ENCODE data around the gene PRKCA. TPM values are rescaled to one million over a fixed set of nuclear protein-coding genes. Genes with fewer than 3 reads are reported as not detected.

Gene PRKCA
- total and polyA plus RNA-seq, 4 donors = 3.0 to 14.1 (median 5.4) TPM

- no peaks in the 10 kb centered on the region for H3K36me3 ChIP-seq (ENCODE audit: control insufficient read depth in 4 of 4, insufficient read depth in 3 of 4, low read depth in 1 of 4, low read length in 3 of 4)
- 87% methylated on average over 6 of the region's 6 CpGs for WGBS
- no peak overlapping the region for H3K27ac ChIP-seq (ENCODE audit: low read depth in 1 of 2, low read length in 2 of 2)
- H3K4me1 ChIP-seq (ENCODE audit: control insufficient read depth in 4 of 4, insufficient read depth in 4 of 4, low read length in 3 of 4) = peaks cover 12 to 36% (median 27%) of the 10 kb centered on the region in 4 donors
- no peaks in the 10 kb centered on the region for H3K9me3 ChIP-seq (ENCODE audit: control insufficient read depth in 4 of 4, low read length in 3 of 4)
- no peak overlapping the region for H3K4me3 ChIP-seq (ENCODE audit: low read depth in 1 of 3, low read length in 3 of 3)
- no peak for DNase-seq (ENCODE audit: low spot score)
- no peaks in the 10 kb centered on the region for H3K27me3 ChIP-seq (ENCODE audit: control insufficient read depth in 4 of 4, insufficient read depth in 4 of 4, low read length in 3 of 4)
- H3K9ac ChIP-seq (ENCODE audit: low read depth in 1 of 2, low read length in 2 of 2) = no peak overlapping the region
- TF ChIP-seq SP1 (IDR thresholded peaks at IDR 0.05) (no peak), EGR1 (IDR thresholded peaks at IDR 0.05; ENCODE audit: low read depth in 2 of 2) (no peak)
Observed at GRCh38 chr17:66411520-66411919, 109.1 kb downstream of the PRKCA start.

- Histone ChIP-seq H3K27me3 (ENCODE audit: control insufficient read depth in 4 of 4, insufficient read depth in 4 of 4, low read length in 3 of 4) (no peaks in the 10 kb centered on the region), H3K4me1 (ENCODE audit: control insufficient read depth in 4 of 4, insufficient read depth in 4 of 4, low read length in 3 of 4) (peaks cover 15 to 49% (median 41%) of the 10 kb centered on the region in 4 donors), H3K36me3 (ENCODE audit: control insufficient read depth in 4 of 4, insufficient read depth in 3 of 4, low read depth in 1 of 4, low read length in 3 of 4) (no peaks in the 10 kb centered on the region), H3K9ac (ENCODE audit: low read depth in 1 of 2, low read length in 2 of 2) (no peak overlapping the region), H3K27ac (ENCODE audit: low read depth in 1 of 2, low read length in 2 of 2) (no peak overlapping the region), H3K9me3 (ENCODE audit: control insufficient read depth in 4 of 4, low read length in 3 of 4) (no peaks in the 10 kb centered on the region), H3K4me3 (ENCODE audit: low read depth in 1 of 3, low read length in 3 of 3) (no peak overlapping the region)
- DNase-seq (ENCODE audit: low spot score) = no peak
- TF ChIP-seq, protein P1, sequence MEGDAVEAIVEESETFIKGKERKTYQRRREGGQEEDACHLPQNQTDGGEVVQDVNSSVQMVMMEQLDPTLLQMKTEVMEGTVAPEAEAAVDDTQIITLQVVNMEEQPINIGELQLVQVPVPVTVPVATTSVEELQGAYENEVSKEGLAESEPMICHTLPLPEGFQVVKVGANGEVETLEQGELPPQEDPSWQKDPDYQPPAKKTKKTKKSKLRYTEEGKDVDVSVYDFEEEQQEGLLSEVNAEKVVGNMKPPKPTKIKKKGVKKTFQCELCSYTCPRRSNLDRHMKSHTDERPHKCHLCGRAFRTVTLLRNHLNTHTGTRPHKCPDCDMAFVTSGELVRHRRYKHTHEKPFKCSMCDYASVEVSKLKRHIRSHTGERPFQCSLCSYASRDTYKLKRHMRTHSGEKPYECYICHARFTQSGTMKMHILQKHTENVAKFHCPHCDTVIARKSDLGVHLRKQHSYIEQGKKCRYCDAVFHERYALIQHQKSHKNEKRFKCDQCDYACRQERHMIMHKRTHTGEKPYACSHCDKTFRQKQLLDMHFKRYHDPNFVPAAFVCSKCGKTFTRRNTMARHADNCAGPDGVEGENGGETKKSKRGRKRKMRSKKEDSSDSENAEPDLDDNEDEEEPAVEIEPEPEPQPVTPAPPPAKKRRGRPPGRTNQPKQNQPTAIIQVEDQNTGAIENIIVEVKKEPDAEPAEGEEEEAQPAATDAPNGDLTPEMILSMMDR (IDR thresholded peaks at IDR 0.05; ENCODE audit: low read depth, low read length, missing input control) = no peak
- no peak for TF ChIP-seq EGR1 (IDR thresholded peaks at IDR 0.05; ENCODE audit: low read depth in 2 of 2)
- TF ChIP-seq FOXA1 (IDR thresholded peaks at IDR 0.05) = no peak
- TF ChIP-seq, protein P2, sequence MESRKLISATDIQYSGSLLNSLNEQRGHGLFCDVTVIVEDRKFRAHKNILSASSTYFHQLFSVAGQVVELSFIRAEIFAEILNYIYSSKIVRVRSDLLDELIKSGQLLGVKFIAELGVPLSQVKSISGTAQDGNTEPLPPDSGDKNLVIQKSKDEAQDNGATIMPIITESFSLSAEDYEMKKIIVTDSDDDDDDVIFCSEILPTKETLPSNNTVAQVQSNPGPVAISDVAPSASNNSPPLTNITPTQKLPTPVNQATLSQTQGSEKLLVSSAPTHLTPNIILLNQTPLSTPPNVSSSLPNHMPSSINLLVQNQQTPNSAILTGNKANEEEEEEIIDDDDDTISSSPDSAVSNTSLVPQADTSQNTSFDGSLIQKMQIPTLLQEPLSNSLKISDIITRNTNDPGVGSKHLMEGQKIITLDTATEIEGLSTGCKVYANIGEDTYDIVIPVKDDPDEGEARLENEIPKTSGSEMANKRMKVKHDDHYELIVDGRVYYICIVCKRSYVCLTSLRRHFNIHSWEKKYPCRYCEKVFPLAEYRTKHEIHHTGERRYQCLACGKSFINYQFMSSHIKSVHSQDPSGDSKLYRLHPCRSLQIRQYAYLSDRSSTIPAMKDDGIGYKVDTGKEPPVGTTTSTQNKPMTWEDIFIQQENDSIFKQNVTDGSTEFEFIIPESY (IDR thresholded peaks at IDR 0.05) = no peak
- no peak for TF ChIP-seq HNF4G (IDR thresholded peaks at IDR 0.05)
- TF ChIP-seq YY1 (IDR thresholded peaks at IDR 0.05) = no peak
- TF ChIP-seq NR2F2 (IDR thresholded peaks at IDR 0.05) = no peak
- TF ChIP-seq, protein P3, sequence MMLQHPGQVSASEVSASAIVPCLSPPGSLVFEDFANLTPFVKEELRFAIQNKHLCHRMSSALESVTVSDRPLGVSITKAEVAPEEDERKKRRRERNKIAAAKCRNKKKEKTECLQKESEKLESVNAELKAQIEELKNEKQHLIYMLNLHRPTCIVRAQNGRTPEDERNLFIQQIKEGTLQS (IDR thresholded peaks at IDR 0.05) = no peak
- TF ChIP-seq SP1 (IDR thresholded peaks at IDR 0.05) = no peak
- no peak for TF ChIP-seq GABPA (IDR thresholded peaks at IDR 0.05 in 1 of 2, conservative IDR thresholded peaks at IDR 0.05 in 1 of 2)
- TF ChIP-seq HNF4A (conservative IDR thresholded peaks at IDR 0.05) = no peak
- TF ChIP-seq, protein P4, sequence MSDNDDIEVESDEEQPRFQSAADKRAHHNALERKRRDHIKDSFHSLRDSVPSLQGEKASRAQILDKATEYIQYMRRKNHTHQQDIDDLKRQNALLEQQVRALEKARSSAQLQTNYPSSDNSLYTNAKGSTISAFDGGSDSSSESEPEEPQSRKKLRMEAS (IDR thresholded peaks at IDR 0.05) = no peak
- TF ChIP-seq RAD21 (IDR thresholded peaks at IDR 0.05) = no peak
- TF ChIP-seq FOXA2 (IDR thresholded peaks at IDR 0.05) = no peak
- TF ChIP-seq RXRA (IDR thresholded peaks at IDR 0.05) = no peak
- 83% methylated on average over 8 of the region's 8 CpGs for WGBS
Observed at GRCh38 chr17:66412857-66413558, 110.6 kb downstream of the PRKCA start.

Measured in liver (tissue), 9 donors.